ENCODE data around the gene POU6F2.
A peak's percentile ranks its signal among the peaks of the same experiment; 100 is the strongest.
"Not testable (repeated sequence)": the region's sequence is repeated elsewhere in the genome, so short reads cannot be mapped to it uniquely, and the experiment has no call there.

The POU6F2 gene, protein sequence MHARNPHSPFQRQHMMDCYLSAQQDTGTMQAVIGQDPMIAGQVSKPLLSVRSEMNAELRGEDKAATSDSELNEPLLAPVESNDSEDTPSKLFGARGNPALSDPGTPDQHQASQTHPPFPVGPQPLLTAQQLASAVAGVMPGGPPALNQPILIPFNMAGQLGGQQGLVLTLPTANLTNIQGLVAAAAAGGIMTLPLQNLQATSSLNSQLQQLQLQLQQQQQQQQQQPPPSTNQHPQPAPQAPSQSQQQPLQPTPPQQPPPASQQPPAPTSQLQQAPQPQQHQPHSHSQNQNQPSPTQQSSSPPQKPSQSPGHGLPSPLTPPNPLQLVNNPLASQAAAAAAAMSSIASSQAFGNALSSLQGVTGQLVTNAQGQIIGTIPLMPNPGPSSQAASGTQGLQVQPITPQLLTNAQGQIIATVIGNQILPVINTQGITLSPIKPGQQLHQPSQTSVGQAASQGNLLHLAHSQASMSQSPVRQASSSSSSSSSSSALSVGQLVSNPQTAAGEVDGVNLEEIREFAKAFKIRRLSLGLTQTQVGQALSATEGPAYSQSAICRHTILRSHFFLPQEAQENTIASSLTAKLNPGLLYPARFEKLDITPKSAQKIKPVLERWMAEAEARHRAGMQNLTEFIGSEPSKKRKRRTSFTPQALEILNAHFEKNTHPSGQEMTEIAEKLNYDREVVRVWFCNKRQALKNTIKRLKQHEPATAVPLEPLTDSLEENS

DNA sequence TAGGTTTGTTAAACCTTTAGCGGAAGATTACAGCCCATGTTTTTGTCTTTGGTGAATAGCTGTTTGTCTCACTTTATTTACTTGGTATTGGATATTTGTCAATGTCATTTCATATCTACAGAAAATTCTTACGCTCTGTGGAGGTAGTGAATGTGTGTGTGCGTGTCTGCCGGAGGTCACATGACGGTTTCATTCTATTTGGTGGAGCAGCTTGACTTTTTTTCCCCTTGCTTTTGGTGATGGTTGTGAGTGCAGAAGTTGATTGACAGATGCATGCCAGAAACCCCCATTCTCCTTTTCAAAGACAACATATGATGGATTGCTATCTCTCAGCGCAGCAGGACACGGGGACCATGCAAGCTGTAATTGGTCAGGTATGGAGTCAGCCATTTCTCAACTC, at the start of gene POU6F2:
TSS of gene POU6F2 (plus strand) at position 225 of the 400 bp plus-strand sequence. CDS start at position 270, 45 bp downstream.
- DNase-seq, result no peak

DNA sequence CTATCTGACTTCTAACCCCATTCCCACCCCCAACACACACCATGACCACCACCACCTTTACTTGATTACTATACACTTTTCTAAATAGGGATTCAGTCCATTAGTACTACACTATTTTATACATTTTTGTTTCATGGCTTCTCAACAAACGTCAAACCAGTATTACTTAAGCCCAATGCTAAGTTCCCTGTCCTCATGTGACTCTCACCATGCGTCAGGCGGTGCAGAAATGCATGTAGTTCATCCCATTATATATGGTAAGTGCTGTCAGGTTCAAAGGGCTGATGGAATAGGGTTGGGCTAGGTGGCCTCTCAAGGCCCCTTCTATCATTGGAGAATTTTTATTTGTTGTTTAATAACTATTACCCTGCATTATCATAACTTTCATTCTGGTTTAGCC, 49.2 kb upstream of the POU6F2 start:
- DNase-seq, result no peak

DNA sequence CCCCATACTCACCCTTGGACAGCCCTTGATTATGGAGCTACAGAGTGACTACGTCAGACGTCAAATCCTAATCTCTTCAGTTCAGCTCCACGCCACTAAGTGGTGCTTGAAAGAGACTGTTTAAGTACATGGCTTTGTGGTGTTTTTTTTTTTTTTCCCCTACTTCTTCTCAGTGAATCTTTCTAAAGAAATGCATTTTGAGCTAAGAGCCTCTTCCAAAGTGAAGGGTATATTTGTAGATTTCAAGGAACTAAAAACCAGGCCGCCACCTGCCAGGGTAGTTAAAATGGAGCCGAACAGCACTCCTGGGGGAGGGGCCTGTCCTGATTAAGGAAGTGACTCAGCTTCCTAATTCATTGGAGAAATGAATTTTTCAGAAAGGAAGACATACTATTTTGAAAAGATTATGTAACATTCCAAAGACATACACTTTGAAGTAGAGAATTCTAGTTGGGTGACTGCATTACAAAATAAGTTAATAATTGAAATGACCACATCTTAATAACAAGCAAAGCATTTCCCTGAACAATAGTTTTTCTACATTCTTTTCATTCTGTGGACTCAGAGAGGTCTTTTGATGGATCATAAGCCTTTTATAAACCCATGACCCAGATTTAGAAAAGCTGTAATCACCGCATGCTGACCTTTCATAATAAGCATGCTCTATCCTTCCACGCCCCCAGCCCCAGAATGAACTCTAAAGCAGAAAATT, 48.1 kb upstream of the POU6F2 start:
- no peak for DNase-seq

DNA sequence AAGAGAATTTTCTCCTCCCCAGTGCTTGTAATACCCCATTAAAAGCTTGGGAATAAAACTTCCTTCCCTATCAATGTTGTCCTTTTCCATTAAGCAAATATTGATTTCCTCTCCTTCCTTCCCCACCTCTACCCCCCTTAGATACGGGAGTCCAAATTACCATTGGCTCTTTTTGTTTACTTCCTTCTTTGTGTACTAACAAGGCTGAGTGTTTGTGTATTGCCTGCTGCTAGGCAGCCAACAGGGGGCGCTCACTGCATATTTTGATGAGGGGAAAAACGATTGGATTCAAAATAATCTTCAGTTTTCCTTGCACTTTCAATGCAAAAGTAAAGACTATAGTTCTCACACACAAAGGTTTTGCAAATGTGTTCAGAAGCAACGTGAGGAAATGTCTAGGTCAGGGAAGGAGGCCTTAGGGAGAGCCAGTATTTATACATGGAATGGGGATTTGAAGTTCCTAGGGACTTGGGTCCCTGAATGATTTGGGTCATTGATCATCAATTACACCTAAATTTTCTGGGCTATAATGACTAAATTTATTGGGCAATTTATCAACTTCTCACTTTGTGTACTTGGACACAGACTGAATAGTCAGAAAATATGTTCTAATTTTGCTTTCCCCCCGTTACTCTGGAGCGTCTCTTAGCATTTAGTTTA, 45.1 kb upstream of the POU6F2 start:
- peak; percentile 38 for DNase-seq

DNA sequence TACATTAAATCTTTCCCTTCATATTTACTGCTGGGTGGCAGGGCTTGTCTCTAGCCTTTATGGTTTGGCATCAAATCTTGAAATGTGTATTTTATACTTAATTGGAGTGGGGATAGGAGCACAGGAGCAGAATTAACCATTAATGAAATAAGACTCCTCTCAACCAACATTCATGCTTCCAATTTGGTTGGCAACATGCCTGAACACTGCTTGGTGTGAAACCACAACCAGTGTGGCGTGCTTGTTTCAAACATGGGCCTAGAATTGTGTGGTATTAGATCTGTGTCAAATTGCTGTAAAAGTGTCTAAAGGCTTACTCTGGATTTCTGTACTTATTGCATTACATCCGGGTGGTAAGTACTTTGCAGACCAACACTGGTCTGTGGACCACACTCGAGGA, 43.7 kb upstream of the POU6F2 start:
- no peak for DNase-seq

DNA sequence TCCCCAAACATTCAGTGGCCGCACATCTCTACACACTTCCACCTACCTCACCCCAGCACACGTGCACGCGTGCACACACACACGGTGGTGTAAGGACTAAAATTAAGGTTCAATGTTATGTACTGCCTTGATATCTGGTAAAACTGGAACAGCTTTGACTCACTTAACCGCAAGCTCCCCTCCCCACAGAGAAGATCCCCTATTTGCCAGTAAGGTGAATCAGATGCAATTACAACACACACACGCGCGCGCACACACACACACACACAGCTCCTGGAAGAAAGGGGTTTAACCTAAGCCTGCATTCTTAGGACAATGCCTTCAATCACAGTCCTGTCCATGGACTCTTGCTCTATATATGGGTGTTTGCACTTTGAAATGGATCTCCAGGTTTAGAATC, 43.2 kb upstream of the POU6F2 start:
- DNase-seq, result no peak

DNA sequence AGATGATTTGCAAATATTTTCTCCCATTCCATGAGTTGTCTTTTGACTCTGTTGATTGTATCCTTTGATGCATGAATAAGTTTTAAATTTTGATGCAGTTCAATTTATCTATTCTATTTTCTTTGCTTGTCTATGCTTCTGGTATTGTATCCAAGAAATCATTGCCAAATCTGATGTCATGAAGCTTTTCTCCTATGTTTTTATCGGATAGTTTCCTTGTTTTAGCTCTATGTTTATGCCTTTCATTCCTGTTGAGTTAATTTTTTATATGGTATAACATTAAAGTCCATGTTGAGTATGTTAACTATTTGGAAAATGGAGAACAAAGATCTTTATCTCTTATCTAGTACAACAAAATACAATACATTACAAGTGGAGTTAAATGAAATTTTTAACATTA, 41.1 kb upstream of the POU6F2 start:
- no peak for DNase-seq

DNA sequence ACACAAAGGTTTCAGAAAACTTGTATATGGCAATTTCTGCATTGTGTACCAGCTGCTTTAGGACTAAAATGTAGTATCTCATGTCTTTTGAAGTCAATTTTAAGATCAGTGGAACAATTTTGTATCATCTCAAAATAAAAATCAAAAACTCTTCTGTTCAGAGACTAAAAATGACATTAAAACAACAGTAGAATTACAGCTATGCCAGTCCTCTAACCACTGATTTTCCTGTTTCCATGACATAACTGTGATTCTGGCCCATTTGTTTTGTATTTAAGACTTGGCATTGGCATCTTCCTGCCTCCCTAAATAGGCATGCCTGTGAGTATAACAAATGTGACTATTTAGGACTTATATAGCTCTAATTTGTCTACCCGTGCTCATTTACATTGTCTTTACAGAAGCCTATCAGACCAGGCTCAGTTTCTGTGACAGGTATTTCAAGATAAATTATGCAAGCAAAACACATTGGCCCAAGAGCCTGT, 39.7 kb upstream of the POU6F2 start:
- DNase-seq, result no peak

DNA sequence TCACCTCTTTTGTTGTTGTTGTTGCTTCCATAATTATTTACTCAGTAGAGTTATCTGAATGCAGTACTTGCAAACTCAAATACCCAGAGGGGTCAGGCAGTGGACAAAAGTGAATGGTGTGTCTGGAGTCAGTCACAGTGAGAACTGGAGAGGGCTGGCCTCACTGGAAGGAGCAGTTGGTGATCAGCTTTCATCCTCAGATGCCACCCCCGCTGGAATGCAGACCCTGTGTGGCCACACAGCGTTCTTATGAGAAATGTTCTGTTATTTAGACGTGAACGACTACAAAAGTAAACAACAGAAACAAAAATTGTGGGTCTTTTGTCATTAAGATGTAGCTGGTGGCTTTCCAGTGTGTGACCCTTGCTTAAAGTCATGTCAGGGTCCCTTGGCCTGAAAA, 39.1 kb upstream of the POU6F2 start:
- no peak for DNase-seq

DNA sequence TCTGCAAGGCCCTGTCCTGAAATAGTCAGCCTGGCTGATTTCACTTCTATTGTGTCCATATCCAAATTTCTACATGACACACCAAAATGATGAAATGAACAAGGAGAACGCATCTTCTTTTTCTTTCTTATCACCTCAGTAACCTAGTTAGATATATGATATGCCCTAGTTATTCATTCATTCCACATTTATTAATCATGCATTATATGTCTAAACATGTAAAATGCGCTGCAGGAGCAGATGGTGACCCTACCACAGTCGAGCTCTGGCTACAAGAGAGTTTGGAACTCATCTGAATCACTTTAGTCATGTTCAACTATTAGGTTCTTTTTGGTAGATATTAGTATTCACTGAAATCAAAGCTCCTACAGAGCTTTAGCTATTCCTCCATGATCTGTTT, 36.9 kb upstream of the POU6F2 start:
- no peak for DNase-seq

DNA sequence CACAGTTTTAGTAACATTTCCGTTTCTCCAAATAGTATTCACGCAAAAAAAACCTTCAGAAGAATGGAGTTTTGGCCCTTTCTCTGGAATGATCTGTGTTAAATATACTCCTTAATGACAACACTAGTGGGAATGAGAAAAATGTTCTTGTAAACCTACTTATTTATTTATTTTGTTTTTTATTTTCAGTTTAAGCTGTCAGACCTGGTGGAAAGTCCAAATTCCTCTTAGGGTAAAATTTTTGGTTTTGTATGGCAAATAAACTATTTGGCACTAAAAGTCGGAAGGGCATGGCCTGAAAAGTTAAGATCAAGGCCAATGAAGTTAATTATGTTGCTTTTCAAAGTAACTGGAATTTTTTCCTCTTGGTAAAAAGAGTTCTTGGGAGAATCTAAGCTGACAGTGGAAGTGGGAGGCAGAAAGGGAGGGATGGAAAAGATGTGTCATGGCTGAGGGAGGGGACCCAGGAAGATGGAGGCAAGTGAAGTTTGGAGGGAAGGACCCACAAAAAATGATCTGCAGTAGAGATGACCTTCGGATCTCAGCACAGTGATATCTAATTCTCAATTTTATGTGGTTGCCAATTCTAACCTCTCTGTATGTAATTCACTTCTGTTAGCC, 35.2 kb upstream of the POU6F2 start:
- DNase-seq, result no peak

DNA sequence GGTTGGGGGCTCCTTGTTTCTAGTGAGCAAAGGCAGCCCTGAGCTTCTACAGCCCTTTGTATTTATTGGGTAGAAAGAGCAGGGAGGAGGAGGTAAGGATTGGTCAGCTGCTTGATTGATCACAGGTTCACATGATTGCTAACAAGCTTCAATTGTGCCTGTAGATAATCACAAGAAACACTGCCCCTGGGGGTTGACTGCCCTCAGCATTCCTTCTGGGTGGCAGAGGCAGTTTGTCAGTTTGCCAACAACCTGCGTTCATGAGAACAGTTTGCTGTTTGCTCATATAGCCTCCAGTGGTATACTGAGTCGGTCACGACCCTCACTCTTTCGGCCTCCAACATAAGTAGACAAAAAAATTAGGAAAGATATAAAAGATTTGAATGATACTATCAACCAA, 30.2 kb upstream of the POU6F2 start:
- DNase-seq, result not testable (repeated sequence)

DNA sequence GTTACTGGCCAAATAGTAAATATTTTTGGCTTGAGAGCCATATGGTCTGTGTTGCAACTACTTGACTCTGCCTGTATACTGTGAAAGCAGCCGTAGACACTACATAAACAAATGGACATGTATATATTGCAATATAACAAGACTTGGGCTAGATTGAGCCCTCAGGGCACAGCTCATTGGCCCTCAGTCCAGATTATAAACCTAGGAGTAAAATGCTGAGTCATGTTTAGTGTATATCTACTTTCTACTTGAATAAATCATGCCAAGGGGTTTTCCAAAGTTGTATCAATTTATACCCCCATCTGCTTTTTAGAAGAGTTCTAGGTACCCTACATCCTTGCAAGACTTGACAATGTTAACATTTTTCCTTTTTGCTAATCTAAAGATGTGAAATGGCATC, 27.4 kb upstream of the POU6F2 start:
- DNase-seq, result no peak

DNA sequence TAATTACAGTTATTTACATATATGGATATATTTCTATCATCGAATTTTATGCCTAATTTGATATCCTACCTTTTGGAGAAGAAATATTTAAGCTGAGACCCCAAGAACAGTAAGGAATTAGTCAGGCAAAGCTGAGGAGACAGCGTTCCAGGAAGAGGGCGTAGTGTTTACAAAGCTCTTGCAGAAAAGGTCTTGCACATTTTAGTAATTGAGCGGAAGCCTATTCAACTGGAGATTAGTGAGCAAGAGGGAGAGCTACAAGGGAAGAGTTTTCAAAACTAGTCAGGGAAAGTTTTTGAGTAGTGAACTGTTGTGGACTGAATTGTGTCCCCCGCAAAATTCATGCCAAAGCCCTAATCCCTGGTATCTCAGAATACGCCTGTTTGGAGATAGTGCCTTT, 26.5 kb upstream of the POU6F2 start:
- no peak for DNase-seq

DNA sequence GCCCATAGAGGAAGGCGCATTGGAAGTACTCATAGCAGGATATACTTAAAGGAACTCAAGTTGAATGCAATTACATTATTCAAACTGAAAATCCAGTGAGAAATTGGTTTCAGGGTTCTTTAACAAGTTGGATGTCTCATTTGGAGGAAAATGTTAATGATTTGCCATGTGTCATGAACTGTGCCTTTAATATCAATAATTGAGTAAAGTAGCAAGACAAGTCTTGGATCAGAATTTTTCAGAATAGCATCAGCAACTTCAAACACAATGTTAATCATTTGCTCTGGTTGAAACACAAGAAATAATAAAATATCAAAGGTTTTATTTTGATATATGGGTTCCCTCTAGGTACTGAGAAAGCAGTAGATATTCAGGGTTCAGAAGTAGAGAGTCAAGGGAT, 24.5 kb upstream of the POU6F2 start:
- no peak for DNase-seq

DNA sequence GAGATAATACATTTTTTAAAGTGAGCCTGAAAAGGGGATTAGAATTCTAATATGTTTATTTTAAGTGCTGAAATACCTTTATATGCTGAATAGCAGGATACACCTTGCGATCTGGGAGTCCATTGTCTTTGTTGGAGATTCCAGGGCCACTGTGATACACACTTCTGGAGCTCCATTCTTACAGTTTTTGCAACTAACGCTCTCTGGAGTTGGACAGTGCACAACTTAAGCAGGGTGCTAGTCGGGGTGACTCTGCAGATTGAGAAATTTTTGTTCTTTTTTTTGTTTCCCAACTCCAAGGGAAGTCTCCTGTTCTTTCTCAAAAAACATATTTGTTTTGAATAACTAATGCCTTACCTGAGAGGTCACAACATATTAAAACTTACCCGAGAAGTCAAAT, 23.7 kb upstream of the POU6F2 start:
- DNase-seq, result no peak

DNA sequence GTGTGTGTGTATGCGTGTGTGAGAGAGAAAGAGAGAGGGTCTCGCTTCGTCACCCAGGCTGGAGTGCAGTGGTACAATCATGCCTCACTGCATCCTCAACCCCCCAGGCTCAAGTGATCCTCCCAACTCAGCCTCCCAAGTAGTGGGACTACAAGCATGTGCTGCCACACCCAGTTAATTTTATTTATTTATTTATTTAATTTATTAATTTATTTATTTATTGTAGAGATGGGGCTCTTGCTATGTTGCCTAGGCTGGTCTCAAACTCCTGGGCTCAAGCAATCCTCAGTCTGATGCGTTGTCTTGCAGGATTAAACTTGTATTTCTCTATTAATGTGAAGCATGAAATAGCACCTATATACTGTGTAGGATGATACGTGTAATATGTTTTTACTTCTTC, 21.8 kb upstream of the POU6F2 start:
- DNase-seq, result no peak

DNA sequence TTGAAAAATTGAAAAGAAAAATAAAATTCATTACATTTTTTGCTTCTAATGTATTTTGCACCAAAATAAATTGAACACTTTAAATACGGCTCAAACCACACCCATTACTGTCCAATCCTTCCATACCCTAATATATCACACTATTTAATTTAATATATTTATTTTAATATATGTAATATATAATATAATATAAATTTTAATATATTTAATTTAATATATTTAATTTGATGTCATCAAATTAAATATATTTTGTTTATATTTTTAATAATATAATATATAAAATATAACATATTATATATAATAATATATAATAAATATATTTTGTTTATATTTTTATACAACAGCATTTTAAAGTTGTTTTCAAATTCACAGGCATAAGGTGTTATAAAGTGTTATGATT, 15.7 kb upstream of the POU6F2 start:
- DNase-seq, result no peak

DNA sequence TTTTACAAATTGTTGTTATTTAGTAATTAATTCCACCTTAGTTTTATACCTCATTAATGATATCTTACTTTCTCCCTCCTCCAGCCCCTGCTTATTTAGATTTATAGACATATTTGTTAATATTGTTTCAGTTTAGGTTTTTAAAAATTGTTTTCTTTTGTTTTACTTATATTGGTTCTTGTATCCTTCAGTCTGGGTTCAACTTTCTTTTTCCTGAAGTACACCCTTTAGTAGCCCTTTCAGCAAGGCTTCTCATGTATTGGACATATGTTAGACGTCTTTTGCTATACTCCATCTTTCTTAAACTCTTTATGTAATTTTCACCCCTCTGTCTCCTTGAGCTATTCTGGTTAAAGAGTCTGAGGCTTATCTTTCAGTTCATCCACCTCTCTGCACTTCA, 12.8 kb upstream of the POU6F2 start:
- no peak for DNase-seq

DNA sequence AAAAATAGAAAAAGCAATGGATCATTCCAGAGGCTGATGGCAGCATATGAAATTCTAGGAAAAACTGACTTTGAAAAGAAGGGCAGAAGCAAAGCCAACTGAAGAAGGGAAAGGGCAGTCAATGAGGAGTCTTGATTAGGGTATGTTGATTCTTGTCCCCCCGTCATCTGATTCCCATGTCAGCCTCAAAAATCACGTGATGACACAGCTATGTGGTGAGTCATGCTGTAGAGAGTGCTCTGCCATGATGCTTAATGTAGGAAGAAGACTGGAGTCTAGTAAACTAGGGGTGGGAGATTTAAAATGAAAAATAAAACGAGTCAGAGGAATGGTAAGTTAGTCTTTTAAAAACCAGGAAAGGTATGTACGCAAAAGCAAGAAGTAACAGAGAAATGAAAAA, 3.9 kb upstream of the POU6F2 start:
- no peak for DNase-seq

DNA sequence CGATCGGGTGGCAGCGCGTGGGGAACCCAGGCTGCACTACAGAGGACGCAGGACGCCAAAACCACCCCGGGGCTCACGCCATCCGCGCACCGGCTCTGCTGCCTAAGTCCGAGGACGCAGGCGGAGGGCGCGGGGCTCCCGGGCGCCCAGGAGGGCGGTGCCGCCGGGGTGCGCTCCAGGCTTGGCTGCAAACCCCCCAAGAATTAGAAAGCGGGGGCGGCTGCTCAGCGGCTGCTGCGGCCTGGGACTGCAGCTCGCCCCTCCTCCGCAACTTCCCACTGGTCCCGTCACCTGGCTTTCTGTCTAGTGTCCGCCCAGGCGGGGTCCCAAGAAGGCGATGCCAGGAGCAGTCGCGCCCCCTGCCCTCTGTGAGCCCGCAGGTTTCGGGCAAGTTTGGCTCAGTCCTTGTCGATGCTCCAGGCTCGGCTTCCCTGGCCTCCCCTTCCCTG, 1.7 kb upstream of the POU6F2 start:
- no peak for DNase-seq

DNA sequence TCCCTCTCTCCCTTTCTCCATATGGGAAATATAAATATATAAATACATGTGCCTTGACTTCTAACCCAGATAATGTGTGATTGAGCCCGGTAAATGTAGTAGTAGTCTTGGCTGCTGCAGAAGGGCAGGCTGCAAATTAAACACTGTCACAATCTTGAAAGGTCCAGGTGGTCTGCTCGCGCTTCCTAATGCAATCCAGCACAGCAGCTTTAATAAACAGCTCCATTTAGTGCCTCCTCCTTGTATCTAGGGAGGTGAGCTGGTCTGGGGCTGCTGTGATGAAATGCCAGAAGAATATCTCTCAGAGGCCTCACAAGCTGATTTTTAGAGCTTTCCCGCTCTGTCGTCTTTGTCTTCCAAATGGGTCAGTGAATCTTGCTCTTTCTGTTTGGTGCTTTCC, 782 bp downstream of the POU6F2 start:
- no peak for DNase-seq

DNA sequence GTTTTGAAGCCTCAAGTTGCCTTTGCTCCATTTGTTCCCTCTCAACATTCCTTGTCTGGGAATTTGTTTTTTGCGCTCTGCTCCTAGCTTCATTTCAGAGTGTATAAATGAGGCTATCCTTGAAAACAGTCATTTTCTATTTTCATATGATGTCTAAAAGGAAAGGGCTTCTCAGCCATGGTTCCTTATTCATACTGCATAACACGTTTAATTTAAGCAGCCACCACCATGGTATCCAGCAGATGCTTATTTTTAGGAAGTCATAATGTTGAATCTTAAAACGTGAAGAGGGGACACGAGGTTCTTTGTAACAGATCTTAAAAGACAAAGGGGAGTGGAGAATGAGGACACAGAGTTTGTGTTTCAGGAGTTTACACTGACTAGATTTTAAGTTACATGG, 14.5 kb downstream of the POU6F2 start:
- no peak for DNase-seq

Measured in activated naive CD4-positive, alpha-beta T cell treated with Interleukin-2 at 50 U/mL for 16 hours (primary cell).